Inferior parietal cortex (tissue), 1 donor: ENCODE measurements around the gene UQCRH.
"Not testable (repeated sequence)": the region's sequence is repeated elsewhere in the genome, so short reads cannot be mapped to it uniquely, and the experiment has no call there.

Experiments
- DNase-seq: peaks from one replicate; pipeline ENCODE4 v3.0.0-alpha.2; 2016; ENCODE audit errors: extremely low spot score

Gene UQCRH

GRCh38 chr1:46333300-46334029 lies 30.0 kb downstream of the UQCRH start:
- DNase-seq: peak; percentile 25

- DNase-seq: no peak
Measured at GRCh38 chr1:46334030-46334384, 30.5 kb downstream of the UQCRH start.

GRCh38 chr1:46335081-46335480 lies 31.6 kb downstream of the UQCRH start:
- no peak for DNase-seq

- not testable (repeated sequence) for DNase-seq
Measured at GRCh38 chr1:46337409-46337808, 33.9 kb downstream of the UQCRH start.

GRCh38 chr1:46340404-46341221 lies 37.1 kb downstream of the UQCRH start, which contains the start of gene NSUN4:
NSUN4 (plus strand) TSS chr1:46340807; CDS start chr1:46340827, 20 bp downstream.
- peak; percentile 96 for DNase-seq

DNA sequence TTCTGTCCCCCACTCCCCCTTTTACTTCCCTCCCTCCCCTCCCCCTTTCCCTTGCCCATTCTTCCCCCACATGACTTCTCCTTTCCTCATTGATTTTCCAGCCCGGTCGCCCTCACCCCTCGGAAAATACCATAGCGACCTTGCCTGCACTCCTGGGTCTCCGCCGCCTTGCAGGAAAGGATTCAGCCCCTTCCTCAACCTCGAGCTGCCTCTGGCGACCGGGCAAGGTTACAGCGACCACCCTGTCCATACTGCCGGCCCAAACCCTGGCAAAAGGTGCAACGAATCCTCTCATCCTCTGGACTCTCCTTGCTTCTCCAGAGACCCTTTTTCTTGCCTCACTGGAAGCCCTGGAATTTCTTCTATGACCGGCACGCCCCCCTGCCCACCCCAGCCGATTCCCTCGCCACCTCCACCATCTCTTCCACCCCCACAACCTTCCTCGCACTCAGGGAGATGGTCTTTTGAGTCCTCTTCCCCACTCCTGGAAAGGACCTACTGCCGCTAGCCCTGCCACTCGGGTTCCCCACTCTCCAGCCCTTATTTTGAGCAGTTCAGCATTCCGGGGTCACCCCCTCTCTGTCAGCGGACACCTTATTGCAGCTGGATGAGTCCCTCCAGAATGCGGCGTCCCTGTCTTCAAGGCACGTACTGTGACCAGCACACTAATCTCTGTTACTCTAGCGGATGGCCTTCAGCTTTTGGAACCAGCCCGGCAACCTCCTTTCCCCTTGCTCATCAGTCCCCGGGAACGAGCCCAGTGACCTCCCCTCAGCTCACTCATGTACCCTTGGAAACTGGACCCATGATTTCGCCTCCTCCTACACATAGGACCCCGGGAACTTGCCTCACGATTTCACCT lies 38.0 kb downstream of the UQCRH start:
- no peak for DNase-seq

DNA sequence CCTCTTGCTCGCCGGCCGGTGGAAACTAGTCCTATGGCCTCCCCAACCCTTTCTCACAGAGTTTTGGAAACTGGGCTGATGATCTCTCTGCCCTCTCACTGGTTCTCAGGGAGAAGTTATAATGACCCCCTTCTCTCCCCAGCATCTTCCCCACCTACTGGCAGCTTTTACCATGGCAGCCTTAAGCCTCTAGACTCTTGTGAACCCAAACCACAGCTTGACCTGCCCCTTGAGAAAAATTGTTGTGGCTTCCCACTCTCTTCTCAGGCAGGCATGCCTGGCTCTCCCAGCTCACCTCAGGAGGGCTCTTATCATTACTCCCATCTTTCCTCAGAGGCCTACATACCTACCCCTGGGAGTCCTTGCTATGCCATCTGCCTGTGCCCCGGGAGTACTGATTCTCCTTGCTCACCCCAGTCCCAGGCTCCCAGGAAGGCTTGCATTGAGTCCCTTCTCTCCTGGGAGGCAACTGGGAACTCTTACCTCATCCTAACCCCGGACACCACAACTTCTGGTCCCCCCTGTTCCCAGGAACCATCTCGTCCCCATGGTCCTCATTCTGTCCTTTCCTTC lies 38.7 kb downstream of the UQCRH start:
- no peak for DNase-seq

DNA sequence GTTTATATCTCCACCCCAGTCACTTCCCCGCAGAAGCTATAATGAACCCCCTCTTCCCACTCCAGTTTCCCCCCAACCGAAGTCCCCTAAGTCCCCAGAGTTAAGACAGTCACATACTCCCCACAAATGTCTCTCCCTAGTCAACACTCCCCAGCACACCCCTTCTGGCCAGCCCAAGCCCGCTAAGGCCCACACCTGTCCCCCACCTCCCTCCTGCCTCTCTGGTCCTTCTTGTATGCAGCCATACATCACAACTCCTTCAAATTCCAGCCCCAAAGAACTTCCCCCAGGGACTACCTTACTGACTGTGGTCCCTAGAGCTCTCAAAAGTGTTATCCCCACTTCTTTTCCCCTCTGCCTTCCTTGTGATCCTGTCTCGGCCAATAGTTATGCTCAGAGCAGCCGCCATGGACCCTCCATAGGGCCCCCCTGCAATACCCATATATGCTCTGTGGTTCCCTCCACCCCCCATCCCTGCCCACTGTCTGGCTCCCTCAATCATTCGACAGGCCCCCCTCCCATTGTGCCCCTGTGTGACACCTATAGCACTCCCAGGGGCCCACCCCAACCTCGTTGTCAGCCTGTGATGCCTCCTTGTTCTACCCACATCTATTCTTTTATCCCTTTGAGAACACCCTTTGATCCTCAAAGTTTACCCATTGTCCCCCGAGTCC lies 39.3 kb downstream of the UQCRH start:
- DNase-seq: no peak

DNA sequence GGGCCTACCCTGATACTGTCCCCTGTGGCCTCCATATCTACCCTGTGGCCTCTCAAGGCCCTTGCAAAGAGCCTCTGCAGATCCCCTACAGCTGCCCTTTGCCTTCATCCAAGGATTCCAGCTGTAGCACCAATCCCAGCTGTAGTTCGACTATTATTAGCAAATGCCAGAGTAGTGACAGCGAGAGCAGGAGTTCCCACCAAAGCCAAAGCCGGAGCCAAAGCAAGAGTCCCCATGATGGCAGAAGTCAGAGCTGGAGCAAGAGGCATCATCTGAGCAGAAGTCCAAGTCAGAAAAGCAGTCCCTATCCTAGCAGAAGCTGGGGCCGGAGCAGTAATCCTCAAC lies 39.8 kb downstream of the UQCRH start:
- no peak for DNase-seq

GRCh38 chr1:46343705-46344104 lies 40.2 kb downstream of the UQCRH start:
- DNase-seq: no peak

DNA sequence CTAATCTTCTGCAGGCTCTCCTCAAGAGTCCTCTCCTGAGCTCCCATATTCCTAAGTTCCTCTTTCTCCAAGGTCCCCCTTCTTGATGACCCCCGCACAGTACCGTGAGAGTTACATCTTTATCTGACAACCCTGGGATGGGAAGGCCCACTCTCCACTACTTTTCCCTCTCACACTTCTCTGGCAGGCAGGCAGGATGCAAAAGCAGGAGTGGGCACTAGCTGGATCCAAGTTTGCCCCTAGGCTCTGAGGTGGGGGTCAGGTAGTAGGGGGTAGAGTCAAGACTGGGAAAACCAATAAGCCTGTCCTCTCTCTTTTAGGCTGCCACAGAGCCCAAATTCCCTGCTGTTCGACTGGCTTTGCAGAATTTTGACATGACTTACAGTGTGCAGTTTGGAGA lies 41.0 kb downstream of the UQCRH start:
- no peak for DNase-seq

DNA sequence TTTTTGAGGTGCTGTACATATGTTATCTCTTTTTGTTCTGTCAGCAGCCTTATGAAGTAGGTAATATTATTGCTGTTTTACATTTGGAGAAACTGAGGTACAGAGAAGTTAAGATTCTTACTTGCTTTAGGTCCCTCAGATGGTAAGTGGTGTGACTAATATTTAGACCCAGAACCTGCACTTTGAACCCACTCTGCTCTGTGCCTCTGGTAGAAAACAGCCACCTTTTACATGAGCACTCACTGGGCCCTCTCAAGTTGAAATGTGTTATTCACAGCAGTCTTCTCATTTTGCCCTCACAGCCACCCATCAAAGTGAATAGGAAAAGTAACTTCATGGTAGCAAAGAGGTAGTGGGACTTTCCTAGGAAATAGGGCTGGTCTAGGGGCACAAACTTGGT lies 41.8 kb downstream of the UQCRH start:
- no peak for DNase-seq

DNA sequence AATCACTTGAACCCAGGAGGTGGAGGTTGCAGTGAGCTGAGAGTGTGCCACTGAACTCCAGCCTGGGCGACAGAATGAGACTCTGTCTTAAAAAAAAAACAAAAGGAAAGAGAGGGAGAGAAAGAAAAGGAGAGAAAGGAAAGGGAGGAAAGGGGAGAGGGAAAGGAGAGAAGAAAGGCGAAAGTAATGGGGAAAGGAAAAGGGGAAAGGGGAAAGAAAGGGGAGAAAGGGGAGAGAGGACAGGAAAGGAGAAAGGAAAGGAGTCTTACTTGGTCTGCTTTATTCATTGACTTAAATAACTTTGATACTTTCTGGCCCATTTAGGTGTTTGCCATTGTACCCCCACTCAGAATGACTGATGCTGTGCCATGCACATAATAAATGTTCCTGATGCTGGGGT lies 48.9 kb downstream of the UQCRH start:
- DNase-seq: no peak

DNA sequence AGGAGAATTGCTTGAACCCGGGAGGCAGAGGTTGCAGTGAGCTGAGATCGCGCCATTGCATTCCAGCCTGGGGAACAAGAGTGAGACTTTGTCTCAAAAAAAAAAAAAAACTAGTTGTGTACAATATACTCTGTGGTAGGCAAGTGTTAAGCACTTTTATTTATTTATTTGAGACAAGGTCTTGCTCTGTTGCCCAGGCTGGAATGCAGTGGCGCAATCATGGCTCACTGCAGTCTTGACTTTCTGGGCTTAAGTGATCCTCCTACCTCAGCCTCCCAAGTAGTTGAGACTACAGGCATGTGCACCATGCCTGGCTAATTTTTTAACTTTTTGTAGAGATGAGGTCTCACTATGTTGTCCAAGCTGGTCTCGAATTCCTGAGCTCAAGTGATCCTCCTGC lies 52.4 kb downstream of the UQCRH start:
- DNase-seq: not testable (repeated sequence)

DNA sequence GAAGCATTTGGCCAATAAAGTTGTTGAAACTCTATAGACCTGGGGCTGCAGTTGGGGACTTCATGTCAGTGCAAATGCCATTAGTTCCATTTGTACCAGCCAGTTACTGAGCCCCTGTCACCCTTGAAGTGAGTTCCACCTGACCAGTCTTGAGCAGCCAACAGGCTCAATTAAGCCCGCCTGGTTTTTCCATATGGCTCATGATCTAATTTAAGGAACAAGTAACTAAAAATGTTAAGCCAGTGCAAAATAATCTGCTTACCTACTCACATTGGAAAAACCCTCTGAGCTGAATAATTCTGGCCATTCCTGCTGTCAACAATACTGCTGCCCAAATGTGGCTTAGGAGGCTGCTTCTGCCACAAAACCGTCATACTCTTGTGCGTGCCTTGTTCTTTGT lies 58.7 kb downstream of the UQCRH start:
- peak; percentile 9 for DNase-seq

DNA sequence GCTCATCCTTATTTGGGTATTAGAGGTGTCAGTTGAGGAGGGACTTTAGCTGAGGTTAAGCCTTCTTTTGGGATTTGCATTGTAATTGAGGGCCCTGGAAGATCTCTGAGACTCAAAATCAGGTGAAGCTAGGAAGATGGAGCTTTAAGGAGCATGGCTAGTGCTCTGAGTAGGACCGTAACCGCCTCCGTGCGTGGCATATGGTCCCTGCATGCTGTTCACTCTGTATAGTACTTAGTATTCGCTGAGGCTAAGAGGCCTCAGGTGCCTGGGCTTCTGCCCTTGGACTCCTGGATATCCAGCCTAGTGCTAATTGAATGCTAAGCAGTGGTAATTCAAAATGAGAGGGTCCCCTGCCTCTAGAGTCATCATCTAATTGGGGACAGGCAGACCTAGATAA lies 59.6 kb downstream of the UQCRH start:
- DNase-seq: no peak

- DNase-seq: no peak
Measured at GRCh38 chr1:46364612-46365011, 61.1 kb downstream of the UQCRH start.

DNA sequence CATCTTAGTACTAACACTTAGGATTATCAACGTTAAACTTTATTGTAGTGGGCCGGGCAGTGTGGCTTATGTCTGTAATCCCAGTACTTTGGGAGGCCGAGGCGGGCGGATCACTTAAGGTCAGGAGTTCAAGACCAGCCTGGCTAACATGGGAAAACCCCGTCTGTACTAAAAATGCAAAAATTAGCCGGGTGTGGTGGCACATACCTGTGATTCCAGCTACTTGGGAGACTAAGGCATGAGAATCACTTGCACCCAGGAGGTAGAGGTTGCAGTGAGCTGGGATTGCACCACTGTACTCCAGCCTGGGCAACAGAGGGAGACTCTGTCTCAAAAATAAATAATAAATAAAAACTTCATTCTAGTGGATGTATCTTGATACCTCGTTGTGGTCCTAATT lies 62.3 kb downstream of the UQCRH start:
- not testable (repeated sequence) for DNase-seq
